Measurements from ENCODE around the gene NUPR1. TPM values are rescaled to one million over a fixed set of nuclear protein-coding genes. Genes with fewer than 3 reads are reported as not detected.
"Not testable (repeated sequence)": the region's sequence is repeated elsewhere in the genome, so short reads cannot be mapped to it uniquely, and the experiment has no call there.

Gene NUPR1
- total RNA-seq, 2 donors from 2014 or later = not detected

DNA sequence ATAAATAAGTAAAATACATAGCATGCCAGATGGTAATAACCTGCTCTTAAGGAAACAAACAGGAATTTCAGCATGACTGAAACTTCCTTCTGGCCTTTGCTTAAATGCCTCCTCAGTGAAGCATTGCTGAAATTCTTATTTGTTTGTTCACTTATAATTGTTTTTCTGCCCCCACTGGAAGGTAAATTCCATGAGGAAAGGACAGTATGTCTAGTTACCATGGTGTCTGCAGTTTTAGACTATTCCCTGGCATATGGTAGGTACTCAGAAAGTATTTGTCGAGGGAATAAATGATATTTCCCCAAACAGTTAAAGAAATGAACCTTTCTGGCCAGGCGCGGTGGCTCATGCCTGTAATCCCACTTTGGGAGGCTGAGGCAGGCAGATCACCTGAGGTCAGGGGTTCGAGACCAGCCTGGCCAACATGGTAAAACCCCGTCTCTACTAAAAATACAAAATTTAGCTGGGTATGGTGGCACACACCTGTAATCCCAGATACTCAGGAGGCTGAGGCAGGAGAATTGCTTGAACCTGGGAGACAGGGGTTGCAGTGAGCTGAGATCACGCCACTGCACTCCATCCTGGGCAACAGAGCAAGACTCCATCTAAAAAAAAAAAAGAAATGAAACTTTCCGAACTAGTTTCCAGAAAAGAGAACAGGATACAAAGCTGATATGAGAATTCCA, 11.5 kb downstream of the NUPR1 start:
- not testable (repeated sequence) for H3K27ac Mint-ChIP-seq; DNase-seq (ENCODE audit: low spot score); H3K36me3 Mint-ChIP-seq; ATAC-seq; H3K9me3 Mint-ChIP-seq; H3K27me3 Mint-ChIP-seq; H3K4me3 Mint-ChIP-seq
- H3K4me1 Mint-ChIP-seq (ENCODE audit: low read depth in 2 of 2) = peaks cover 7 to 12% of the 10 kb centered on the region in 2 donors

DNA sequence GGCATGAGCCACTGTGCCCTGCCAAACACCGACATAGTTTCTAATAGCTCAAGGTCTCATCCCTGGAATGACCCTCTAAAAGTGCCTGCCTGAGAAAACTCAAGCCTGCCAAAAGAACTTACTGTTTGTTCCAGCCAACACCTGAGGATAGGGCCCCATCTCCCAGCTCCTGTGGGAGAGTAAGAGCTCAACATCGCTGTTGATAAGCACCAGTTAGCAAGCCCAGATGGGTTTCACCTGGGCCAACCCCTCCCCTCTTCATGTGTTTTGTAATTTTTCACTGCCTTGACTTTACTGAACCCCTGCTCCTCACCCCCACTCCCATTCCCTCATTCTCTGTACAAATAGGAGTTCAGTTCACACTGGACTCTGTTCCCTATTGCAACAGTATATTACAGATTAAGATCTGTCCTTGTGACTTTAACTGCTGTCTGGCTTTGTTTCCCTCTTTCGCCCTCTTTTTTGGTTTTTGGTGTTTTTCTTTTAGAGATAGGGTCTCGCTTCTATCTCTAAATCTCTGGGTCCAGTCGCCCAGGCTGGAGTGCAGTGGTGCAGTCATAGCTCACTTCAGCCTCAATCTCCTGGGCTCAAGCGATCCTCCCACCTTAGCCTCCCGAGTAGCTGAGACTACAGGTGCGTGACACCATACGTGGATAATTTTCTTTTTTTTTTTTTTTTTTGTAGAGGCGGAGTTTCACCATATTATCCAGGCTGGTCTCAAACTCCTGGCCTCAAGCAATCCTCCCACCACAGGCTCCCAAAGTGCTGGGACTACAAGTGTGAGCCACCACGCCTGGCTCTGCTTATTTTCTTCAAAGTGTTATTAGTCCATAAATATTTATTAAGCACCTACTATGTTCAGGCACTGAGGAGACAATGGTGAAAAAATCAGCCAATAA, 12.3 kb downstream of the NUPR1 start:
- no peak for DNase-seq (ENCODE audit: low spot score)
- Mint-ChIP-seq H3K27me3 (no peaks in the 10 kb centered on the region), H3K36me3 (no peaks in the 10 kb centered on the region), H3K9me3 (no peaks in the 10 kb centered on the region), H3K4me1 (ENCODE audit: low read depth in 2 of 2) (peaks cover 7 to 12% of the 10 kb centered on the region in 2 donors), H3K27ac (peak overlapping the region in 1 of 2 donors; percentile 37), H3K4me3 (no peak overlapping the region)
- no peak for ATAC-seq

DNA sequence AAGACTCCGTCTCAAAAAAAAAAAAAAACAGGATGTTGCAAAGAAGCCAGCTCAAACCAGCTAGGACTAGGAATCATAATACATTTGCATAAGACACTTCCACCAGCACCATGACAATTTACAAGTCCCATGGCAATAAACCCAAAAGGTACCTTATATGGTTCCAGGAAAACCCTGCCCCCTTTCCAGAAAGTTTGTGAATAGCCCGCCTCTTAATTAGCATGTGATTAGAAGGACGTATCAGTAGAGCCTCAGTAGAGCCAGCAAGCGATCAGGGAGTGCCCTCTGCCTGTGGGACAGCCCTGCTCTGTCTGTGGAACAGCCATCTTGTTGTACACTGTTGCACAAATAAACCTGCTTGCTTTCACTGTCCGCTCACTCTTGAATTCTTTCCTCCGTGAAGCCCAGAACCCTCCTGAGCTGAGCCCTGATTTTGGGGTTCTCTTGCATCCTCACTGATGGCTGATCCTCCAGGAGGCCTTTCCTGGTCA, 14.0 kb downstream of the NUPR1 start:
- Mint-ChIP-seq H3K9me3 (no peaks in the 10 kb centered on the region), H3K4me3 (no peak overlapping the region), H3K36me3 (no peaks in the 10 kb centered on the region), H3K4me1 (ENCODE audit: low read depth in 2 of 2) (peaks cover 7 to 12% of the 10 kb centered on the region in 2 donors), H3K27me3 (no peaks in the 10 kb centered on the region), H3K27ac (peak overlapping the region in 1 of 2 donors; percentile 51)
- DNase-seq (ENCODE audit: low spot score) (no peak), ATAC-seq (no peak)

DNA sequence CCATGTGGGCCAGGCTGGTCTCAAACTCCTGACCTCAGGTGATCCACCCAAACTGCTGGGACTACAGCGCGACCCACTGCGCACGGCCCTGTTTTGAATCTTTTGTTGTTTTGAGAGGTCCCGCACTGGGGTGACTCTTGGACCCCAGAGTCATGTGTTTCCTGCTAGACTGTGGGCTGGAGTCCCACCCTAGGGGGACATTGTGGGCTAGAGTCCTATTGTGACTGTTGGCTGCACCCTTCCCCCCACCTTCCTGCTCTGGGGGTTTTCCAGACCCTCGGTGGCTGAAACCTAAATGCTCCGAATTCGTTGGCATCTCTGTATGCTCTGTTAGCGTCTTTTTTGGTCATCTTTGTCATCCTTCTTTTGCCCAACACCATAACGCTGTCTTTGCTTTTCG, 16.0 kb downstream of the NUPR1 start:
- H3K36me3 Mint-ChIP-seq = no peaks in the 10 kb centered on the region
- no peaks in the 10 kb centered on the region for H3K9me3 Mint-ChIP-seq
- peaks cover 7 to 12% of the 10 kb centered on the region in 2 donors for H3K4me1 Mint-ChIP-seq (ENCODE audit: low read depth in 2 of 2)
- ATAC-seq (peak in 1 of 2 donors; percentile 68), DNase-seq (ENCODE audit: low spot score) (no peak)
- H3K27me3 Mint-ChIP-seq = no peaks in the 10 kb centered on the region
- no peak overlapping the region for H3K27ac Mint-ChIP-seq
- H3K4me3 Mint-ChIP-seq = peak overlapping the region; percentile 1

DNA sequence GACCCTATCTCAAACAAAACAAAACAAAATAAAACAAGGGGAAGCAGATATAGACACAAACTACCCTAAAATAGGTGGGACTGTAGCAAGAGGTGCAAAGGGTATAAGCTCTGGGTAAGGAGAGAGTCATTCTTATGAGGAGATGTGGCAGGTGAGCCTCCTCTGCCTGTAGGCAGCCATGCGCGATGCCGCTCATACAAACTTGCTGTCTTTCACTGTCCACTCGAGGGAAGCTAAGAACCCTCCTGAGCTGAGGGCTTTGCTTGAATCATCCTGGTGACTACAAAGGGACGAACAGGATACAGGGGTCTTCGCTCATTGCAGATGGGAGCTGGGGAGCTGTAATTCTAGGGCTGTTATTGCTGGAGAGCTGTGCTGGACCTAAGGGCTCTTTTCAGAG, 17.3 kb downstream of the NUPR1 start:
- Mint-ChIP-seq H3K36me3 (no peaks in the 10 kb centered on the region), H3K4me3 (no peak overlapping the region), H3K27me3 (no peaks in the 10 kb centered on the region), H3K9me3 (no peaks in the 10 kb centered on the region), H3K4me1 (ENCODE audit: low read depth in 2 of 2) (peaks cover 7 to 10% of the 10 kb centered on the region in 2 donors), H3K27ac (no peak overlapping the region)
- ATAC-seq (no peak), DNase-seq (ENCODE audit: low spot score) (no peak)

DNA sequence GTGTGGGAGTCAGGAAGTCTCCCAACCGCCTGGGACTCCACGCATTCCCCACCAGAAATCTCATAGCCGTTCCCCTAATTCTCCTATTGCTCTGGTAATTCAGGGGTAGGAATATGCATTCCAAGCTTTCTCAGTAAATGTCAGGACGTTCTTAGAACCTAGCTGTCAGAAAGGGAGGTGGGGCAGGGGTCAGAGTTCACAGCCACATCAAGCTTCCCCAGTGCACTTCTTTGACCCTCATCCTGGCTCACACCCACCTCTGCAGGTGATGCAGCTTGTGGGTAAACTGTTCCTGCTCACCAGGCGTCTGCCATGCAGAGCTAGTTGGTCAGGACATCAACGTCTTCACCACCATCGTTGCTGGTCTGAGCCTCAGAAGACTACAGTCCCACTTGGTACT, 18.1 kb downstream of the NUPR1 start:
- Mint-ChIP-seq H3K4me3 (no peak overlapping the region), H3K36me3 (no peaks in the 10 kb centered on the region), H3K4me1 (ENCODE audit: low read depth in 2 of 2) (peaks cover 7 to 8% of the 10 kb centered on the region in 2 donors), H3K9me3 (no peaks in the 10 kb centered on the region), H3K27me3 (no peaks in the 10 kb centered on the region), H3K27ac (no peak overlapping the region)
- ATAC-seq (no peak), DNase-seq (ENCODE audit: low spot score) (no peak)

DNA sequence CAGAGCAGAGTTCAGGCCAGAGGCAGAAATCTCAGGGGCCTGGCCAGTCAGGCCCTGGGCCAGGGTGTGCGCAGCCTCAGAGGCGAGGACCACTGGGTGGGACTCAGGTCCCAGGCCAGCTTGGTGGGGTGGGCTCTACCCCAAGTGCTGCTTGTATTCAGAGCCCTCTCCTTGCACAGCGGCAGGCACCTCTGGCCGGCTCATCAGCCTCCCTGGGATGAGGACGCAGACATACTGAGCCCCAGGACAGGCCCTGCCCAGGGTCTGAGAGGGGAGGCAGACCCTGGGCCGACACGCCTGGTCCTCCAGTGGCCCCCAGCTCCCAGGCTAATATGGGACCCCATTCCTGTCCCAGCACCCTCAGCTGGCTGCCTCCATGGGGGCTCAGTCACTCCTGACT, 24.5 kb downstream of the NUPR1 start:
- Mint-ChIP-seq H3K27me3 (no peaks in the 10 kb centered on the region), H3K9me3 (no peaks in the 10 kb centered on the region), H3K4me3 (no peak overlapping the region), H3K4me1 (ENCODE audit: low read depth in 2 of 2) (peaks cover 6 to 24% of the 10 kb centered on the region in 2 donors), H3K27ac (no peak overlapping the region), H3K36me3 (no peaks in the 10 kb centered on the region)
- DNase-seq (ENCODE audit: low spot score) (no peak), ATAC-seq (peak in 1 of 2 donors; percentile 43)

DNA sequence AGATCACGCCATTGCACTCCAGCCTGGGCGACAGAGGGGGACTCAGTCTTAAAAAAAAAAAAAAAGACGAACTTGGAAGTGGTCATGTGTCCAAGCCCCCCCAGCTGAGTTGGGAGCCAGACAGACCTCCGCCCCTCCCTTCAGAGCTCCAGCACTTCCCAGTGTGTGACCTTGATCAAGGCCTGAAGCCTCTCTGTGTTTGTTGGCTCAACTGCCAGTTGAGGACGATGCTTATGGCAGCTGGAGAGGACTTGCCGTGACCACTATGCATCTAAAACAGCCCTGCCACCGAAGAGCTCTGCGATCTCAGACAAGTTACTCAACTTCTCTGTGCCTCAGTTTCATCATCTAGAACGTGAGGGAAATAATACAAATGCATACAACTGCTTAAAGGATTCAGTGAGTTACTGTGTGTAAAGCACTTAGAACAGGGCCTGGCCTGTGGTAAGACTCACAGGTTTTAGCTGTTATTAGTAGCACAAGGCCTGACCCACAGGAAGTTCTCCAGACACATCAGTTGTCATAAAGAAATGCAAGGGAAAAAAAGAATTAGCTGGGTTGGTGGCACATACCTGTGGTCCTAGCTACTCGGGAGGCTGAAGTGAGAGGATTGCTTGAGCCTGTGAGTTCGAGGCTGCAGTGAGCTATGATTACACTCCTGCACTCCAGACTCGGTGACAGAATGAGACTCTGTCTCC, 25.1 kb downstream of the NUPR1 start:
- DNase-seq (ENCODE audit: low spot score) (no peak), ATAC-seq (no peak)
- Mint-ChIP-seq H3K4me3 (no peak overlapping the region), H3K27me3 (no peaks in the 10 kb centered on the region), H3K4me1 (ENCODE audit: low read depth in 2 of 2) (peaks cover 6 to 24% of the 10 kb centered on the region in 2 donors), H3K27ac (peak overlapping the region in 1 of 2 donors; percentile 41), H3K36me3 (no peaks in the 10 kb centered on the region), H3K9me3 (no peaks in the 10 kb centered on the region)

DNA sequence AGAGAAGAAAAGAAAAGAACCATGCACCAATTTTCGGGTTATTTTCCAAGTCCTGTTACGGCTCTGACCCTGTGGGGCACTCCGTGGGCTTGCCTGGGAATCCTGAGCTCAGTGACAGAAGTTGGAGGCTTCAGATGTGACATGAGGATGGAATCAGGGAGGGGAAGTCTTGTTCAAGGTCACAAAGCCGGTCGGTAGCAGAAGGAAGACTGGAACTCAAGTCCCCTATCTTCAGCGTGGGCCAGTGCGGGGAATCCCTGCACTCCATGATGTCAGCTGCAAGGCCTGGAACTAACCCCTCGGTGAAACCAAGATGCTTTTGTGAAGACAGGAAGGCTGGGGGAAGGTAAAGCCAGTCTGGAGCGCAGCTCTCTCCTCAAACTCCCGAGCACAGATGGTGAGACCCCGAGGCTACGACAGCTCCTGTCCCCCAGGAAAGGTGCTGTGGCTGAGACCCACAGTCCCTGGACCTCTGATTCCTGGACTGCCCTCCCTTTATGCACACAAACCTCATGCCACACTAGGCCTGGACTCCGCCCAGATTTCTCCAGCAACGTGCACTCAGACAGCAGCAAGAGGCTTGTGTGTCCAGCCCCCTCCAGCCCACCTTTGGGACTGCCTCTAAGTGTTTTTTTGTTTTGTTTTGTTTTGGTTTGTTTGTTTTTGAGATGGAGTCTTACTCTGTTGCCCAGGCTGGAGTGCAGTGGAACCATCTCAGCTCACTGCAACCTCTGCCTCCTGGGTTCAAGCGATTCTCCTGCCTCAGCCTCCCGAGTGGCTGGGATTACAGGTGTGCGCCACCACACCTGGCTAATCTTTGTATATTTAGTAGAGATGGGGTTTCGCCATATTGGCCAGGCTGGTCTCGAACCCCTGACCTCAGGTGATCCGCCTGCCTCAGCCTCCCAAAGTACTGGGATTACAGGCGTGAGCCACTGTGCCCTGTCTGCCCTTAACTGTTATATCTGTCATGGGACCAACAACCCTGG, 26.7 kb downstream of the NUPR1 start:
- Mint-ChIP-seq H3K27me3 (no peaks in the 10 kb centered on the region), H3K4me3 (no peak overlapping the region), H3K9me3 (no peaks in the 10 kb centered on the region), H3K27ac (peak overlapping the region in 1 of 2 donors; percentile 41), H3K36me3 (no peaks in the 10 kb centered on the region), H3K4me1 (ENCODE audit: low read depth in 2 of 2) (peaks cover 20 to 36% of the 10 kb centered on the region in 2 donors)
- ATAC-seq = no peak
- DNase-seq (ENCODE audit: low spot score) = no peak

DNA sequence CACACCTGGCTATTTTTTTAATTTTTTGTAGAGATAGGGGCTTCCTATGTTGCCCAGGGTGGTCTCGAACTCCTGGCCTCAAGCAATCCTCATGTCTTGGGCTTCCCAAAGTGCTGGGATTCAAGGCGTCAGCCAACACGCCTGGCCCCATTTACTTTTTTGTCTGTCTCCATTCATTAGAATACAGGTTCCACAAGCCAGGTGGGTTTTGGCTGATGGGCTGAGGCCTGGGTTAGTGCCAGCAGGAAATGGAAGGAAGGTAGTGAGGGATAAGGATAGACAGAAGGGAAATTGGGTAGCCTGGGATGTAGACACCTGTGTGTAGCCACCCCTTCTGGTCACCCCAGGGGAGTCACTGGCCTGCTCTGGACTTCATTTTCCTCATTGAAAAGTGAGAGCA, 27.7 kb downstream of the NUPR1 start:
- Mint-ChIP-seq H3K27ac (no peak overlapping the region), H3K36me3 (no peaks in the 10 kb centered on the region), H3K27me3 (no peaks in the 10 kb centered on the region)

DNA sequence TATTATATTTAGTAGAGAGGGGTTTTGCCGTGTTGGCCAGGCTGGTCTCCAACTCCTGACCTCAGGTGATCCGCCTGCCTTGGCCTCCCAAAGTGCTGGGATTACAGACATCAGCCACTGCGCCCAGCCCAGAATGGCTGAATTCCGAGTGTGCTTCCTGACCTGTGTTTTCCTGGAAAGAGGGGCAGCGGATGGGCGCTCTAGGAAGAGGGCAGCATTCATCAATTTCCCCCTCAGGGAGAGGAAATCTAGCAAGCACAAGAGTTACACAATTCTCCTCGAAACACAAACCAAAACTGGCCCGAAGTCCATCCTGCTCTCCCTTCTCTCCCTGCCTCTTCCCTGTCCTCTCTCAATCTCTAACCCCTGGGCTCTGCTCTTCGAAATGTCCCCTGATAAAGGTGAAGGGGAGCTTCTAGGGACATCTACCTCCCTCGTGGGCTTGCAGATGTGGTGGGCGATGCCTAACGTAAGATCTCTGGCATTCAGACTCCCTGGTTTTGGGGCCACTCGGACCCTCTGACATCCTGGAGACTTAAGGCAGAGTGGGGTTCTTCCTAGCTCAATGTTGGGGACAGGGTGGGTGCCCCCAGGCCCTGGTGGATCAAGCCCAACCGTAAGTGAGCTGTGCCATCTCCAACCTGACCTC, 33.2 kb downstream of the NUPR1 start:
- Mint-ChIP-seq H3K4me1 (ENCODE audit: low read depth in 2 of 2) (peaks cover 25 to 30% of the 10 kb centered on the region in 2 donors), H3K4me3 (no peak overlapping the region), H3K9me3 (no peaks in the 10 kb centered on the region), H3K27me3 (no peaks in the 10 kb centered on the region), H3K27ac (peak overlapping the region in 1 of 2 donors; percentile 65), H3K36me3 (no peaks in the 10 kb centered on the region)
- ATAC-seq = no peak
- DNase-seq (ENCODE audit: low spot score) = no peak

More for the DNA sequence above, 27.7 kb downstream of the NUPR1 start:
- peaks cover 30 to 47% of the 10 kb centered on the region in 2 donors for H3K4me1 Mint-ChIP-seq (ENCODE audit: low read depth in 2 of 2)
- ATAC-seq (no peak), DNase-seq (ENCODE audit: low spot score) (no peak)
- no peaks in the 10 kb centered on the region for H3K9me3 Mint-ChIP-seq
- no peak overlapping the region for H3K4me3 Mint-ChIP-seq

DNA sequence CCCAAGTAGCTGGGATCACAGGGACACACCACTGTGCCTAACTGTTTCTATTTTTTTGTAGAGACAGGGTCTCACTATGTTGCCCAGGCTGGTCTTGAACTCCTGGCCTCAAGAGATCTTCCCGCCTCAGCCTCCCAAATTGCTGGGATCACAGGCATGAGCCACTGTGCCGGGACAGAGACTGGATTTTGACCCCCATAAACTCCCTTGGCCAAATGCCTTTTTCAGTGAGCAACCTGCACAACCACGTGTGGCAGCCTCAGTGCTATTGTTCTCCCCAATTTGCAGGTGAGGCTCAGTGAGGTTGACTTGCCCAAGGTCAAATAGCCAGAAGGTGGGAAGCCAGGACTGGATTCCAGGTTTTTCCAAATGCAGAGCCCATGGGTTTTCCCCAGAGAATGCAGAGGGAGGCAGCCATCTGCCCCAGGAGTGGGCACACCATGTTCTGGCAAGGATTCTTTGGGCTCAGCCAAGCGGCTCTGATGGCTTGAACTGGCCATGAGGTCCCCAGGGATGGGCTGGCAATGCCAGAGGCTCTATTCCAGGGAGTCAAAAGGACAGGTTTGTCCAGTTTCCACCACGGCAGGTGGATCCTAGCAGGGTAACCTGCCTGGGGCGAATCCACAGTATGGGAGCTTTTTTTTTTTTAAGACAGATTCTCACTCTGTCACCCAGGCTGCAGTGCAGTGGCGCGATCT, 33.9 kb downstream of the NUPR1 start:
- H3K27ac Mint-ChIP-seq = no peak overlapping the region
- no peaks in the 10 kb centered on the region for H3K27me3 Mint-ChIP-seq
- DNase-seq (ENCODE audit: low spot score) (no peak), ATAC-seq (no peak)
- H3K36me3 Mint-ChIP-seq = no peaks in the 10 kb centered on the region
- H3K4me3 Mint-ChIP-seq = no peak overlapping the region
- peaks cover 25 to 32% of the 10 kb centered on the region in 2 donors for H3K4me1 Mint-ChIP-seq (ENCODE audit: low read depth in 2 of 2)
- no peaks in the 10 kb centered on the region for H3K9me3 Mint-ChIP-seq

Measured in natural killer cell treated with Interleukin-12 subunit alpha and Interleukin-12 subunit beta and Interleukin-15 and Interleukin-18, amount 100 ng/mL, for 72 hours (primary cell).